GM18502 (cell line): ENCODE data around the gene LIMK1.
"Not testable (repeated sequence)": the region's sequence is repeated elsewhere in the genome, so short reads cannot be mapped to it uniquely, and the experiment has no call there.

Source experiments
- ATAC-seq: cut with Tn5 transposase; IDR thresholded peaks from one replicate; pipeline ENCODE4 v1.9.1; 2021; ENCODE audit warnings: mild to moderate bottlenecking; ENCODE audit not compliant: unreplicated experiment, poor library complexity

The LIMK1 gene

GRCh38 chr7:74116356-74116755 lies 32.8 kb downstream of the LIMK1 start:
- no peak for ATAC-seq

- no peak for ATAC-seq
These were observed 36.2 kb downstream of the LIMK1 start for GRCh38 chr7:74119831-74120230.

- no peak for ATAC-seq
These were observed 38.0 kb downstream of the LIMK1 start for GRCh38 chr7:74121401-74122249.

GRCh38 chr7:74123892-74124291 lies 40.3 kb downstream of the LIMK1 start:
- ATAC-seq, result not testable (repeated sequence)

- no peak for ATAC-seq
These were observed 42.7 kb downstream of the LIMK1 start for GRCh38 chr7:74126220-74126880.

- no peak for ATAC-seq
These were observed 46.3 kb downstream of the LIMK1 start for GRCh38 chr7:74129887-74130286.

GRCh38 chr7:74130518-74130917 lies 46.9 kb downstream of the LIMK1 start:
- ATAC-seq, result no peak

- no peak for ATAC-seq
These were observed 50.6 kb downstream of the LIMK1 start for GRCh38 chr7:74134117-74134620.

GRCh38 chr7:74138334-74138867 lies 54.8 kb downstream of the LIMK1 start:
- no peak for ATAC-seq

GRCh38 chr7:74138945-74139843 lies 55.6 kb downstream of the LIMK1 start:
- no peak for ATAC-seq

GRCh38 chr7:74141705-74142104 lies 58.1 kb downstream of the LIMK1 start:
- no peak for ATAC-seq

GRCh38 chr7:74143383-74143782 lies 59.8 kb downstream of the LIMK1 start:
- no peak for ATAC-seq

- ATAC-seq, result no peak
These were observed 64.9 kb downstream of the LIMK1 start for GRCh38 chr7:74148491-74148890.

- no peak for ATAC-seq
These were observed 65.5 kb downstream of the LIMK1 start for GRCh38 chr7:74149071-74149470.

- ATAC-seq, result no peak
These were observed 66.0 kb downstream of the LIMK1 start for GRCh38 chr7:74149603-74150002.

- no peak for ATAC-seq
These were observed 70.1 kb downstream of the LIMK1 start for GRCh38 chr7:74153736-74154135.

GRCh38 chr7:74155810-74156395 lies 72.3 kb downstream of the LIMK1 start:
- ATAC-seq, result no peak

GRCh38 chr7:74157605-74158004 lies 74.0 kb downstream of the LIMK1 start:
- ATAC-seq, result no peak

- ATAC-seq, result no peak
These were observed 81.4 kb downstream of the LIMK1 start for GRCh38 chr7:74164985-74165456.
